Measurements from ENCODE around the gene OTX1.

GRCh38 chr2:63012541-63012940 lies 38.1 kb upstream of the OTX1 start:
- TF ChIP-seq MAX (IDR thresholded peaks at IDR 0.05; ENCODE audit: low read depth, low read length) (no peak), POLR2A (IDR thresholded peaks at IDR 0.05; ENCODE audit: extremely low read depth, insufficient read length) (no peak)
